Transverse colon (tissue), 3 donors: ENCODE measurements around the gene RAMP3.

Experiments used
- CTCF ChIP-seq, 5 experiments: fragments of 200-600 bp in 3 of 5; fragments of 450-650 bp in 2 of 5; sonication (generic) in 3 of 5; IDR thresholded peaks; 1 replicate in 2 of 5; 2 replicates in 3 of 5; pipeline ENCODE4 v1.5.1; 2016 to 2017; ENCODE audit warnings: antibody characterized with exemption in 5 of 5, inconsistent platforms in 3 of 5, mild to moderate bottlenecking in 2 of 5, moderate library complexity in 1 of 5
- POLR2A ChIP-seq: fragments of 450-650 bp; IDR thresholded peaks from one replicate; pipeline ENCODE4 v1.6.1; 2016; ENCODE audit warnings: antibody characterized with exemption, mild to moderate bottlenecking, moderate library complexity

GRCh38 chr7:45176886-45177731, 19.5 kb downstream of the RAMP3 start:
- TF ChIP-seq POLR2A: no peak
- no peak for TF ChIP-seq CTCF (IDR thresholded peaks at IDR 0.05)
